Stomach (tissue), 4 donors: ENCODE measurements around the gene CAMK1G.

Experiments
- EP300 ChIP-seq: sonication (generic); formaldehyde crosslinking; IDR thresholded peaks from one replicate; pipeline ENCODE4 v1.6.1; 2017; ENCODE audit warnings: antibody characterized with exemption
- POLR2AphosphoS5 ChIP-seq, 3 donors: sonication (generic); formaldehyde crosslinking; IDR thresholded peaks; one replicate each; pipeline ENCODE4 v1.6.1; 2016; ENCODE audit warnings: antibody characterized with exemption in 3 of 3
- TF ChIP-seq, protein P1 (sequence below), 7 experiments: fragments of 450-650 bp in 4 of 7; fragments of 200-600 bp in 3 of 7; sonication (generic) in 3 of 7; IDR thresholded peaks; one replicate each; pipeline ENCODE4 v1.5.1; 2016 to 2019; ENCODE audit warnings: antibody characterized with exemption in 7 of 7, control low read depth in 2 of 7, mild to moderate bottlenecking in 1 of 7

DNA sequence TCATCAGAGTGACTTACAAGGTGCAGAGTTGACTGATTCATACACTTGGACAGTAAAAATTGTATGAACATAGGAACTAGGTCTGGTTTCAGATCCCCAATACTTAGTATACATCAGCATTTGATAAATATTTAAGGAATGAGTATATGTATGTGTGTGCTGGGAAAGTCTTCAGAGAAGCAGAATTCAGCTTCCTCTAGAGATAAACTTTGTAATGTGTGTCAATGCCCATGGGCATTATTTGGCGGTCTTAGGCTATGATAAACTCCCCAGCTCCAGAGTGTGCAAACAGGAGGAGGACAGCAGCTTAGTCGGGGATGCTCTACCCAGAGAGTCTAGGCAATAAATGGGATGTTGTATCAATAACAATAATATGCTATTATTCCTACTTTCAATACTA, 2.9 kb upstream of the CAMK1G start:
- TF ChIP-seq, protein P1, sequence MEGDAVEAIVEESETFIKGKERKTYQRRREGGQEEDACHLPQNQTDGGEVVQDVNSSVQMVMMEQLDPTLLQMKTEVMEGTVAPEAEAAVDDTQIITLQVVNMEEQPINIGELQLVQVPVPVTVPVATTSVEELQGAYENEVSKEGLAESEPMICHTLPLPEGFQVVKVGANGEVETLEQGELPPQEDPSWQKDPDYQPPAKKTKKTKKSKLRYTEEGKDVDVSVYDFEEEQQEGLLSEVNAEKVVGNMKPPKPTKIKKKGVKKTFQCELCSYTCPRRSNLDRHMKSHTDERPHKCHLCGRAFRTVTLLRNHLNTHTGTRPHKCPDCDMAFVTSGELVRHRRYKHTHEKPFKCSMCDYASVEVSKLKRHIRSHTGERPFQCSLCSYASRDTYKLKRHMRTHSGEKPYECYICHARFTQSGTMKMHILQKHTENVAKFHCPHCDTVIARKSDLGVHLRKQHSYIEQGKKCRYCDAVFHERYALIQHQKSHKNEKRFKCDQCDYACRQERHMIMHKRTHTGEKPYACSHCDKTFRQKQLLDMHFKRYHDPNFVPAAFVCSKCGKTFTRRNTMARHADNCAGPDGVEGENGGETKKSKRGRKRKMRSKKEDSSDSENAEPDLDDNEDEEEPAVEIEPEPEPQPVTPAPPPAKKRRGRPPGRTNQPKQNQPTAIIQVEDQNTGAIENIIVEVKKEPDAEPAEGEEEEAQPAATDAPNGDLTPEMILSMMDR (IDR thresholded peaks at IDR 0.05) = no peak
- TF ChIP-seq POLR2AphosphoS5 (IDR thresholded peaks at IDR 0.05) (no peak), EP300 (no peak)
